ENCODE data around the gene ESYT3. TPM values are rescaled to one million over a fixed set of nuclear protein-coding genes. Genes with fewer than 3 reads are reported as not detected.

Gene ESYT3
- polyA plus RNA-seq, 4 donors, result 0.75 to 2.2 (median 1.6) TPM

DNA sequence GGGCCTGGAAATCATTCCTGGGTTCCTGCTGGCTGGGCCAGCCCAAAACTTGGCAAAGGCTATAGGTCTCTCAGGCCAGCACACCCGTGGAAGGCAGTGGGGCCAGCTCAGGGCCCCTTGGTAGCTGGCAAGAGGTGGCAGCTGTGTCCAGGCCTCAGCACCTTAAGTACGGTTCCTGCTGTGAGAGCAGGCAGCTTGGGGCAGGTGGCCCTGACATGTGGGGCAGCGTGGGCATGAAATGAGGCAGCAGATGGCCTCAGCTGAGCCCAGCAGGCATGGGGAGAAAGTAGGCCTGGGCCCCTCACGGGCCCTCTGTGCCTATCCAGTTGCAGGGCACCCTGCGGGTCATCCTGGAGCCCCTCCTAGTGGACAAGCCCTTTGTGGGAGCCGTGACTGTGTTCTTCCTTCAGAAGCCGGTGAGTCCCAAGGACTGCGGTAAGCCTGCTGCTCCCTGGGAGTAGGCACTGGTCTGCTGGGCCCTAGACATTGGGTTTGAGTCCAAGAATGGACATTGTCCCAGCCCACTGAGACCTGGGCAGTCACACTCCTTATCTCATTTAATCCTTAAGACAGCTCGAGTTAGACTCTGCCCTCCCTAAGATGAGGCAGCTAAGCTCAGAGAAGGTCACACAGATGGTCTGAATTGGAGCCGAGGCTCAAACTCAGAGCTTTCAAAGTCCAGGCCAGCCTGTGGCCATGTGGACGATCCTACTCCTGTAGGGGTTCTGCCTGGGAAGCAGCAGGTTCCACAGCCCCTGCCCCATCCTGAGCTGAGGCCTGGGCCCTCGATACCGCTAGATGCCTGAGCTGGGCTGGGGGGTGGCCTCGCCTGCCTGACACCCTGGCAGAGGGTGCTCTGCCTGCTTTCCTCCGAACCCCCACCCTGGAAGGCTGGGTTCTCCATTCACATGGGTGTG, 25.5 kb downstream of the ESYT3 start:
- no peak for DNase-seq (ENCODE audit: low read depth in 4 of 4, low spot score in 2 of 4)

DNA sequence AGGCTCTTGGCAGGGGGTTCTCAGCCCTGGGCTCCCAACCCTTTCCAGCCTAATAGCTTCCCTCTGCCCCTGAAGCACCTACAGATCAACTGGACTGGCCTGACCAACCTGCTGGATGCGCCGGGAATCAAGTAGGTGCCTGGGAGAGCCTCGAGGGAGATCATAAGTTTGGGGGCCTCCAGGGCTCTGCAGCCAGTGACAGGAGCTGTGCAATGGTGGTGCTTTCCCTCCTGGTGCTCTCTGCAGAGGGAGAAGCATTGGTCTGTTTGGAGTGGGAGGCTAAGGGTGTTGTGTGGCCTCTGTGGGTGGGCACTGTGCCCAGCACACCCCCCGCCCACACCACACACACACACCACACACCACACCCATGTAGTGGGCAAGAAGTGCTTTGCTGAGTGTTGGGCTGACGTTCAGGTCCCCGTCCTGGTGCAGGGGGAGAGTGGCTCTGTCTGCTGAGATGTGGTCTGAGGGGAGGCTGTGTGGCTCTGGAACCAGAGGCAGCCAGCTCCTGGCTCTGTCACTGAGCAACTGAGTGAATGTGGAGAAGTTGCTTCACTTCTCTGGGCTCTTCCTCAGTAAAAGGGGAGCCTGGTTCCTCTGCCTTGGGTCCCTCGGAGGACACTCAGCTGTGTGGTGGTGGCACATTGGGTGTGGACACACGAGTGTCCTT, 26.3 kb downstream of the ESYT3 start:
- no peak for DNase-seq (ENCODE audit: low read depth in 4 of 4, low spot score in 2 of 4)

DNA sequence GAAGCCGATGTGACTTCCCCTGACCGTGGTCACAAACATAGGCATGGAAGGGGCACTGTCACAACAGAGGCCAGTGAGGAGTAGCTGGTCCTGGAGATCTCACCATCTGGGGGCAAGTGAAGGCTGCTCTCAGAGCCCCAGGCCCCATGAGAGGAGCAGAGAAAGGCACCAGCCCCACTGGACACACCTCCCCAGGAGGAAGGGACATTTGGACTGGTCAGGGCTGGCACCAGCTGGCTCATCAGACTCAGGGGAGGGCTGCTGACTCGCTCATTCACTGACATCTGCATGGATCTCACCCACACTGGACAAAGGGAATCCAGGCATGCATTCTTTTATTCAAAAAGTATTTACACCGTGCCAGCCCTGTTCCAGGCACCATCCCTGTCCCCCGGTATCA, 26.8 kb downstream of the ESYT3 start:
- DNase-seq (ENCODE audit: low read depth in 4 of 4, low spot score in 2 of 4), result no peak

DNA sequence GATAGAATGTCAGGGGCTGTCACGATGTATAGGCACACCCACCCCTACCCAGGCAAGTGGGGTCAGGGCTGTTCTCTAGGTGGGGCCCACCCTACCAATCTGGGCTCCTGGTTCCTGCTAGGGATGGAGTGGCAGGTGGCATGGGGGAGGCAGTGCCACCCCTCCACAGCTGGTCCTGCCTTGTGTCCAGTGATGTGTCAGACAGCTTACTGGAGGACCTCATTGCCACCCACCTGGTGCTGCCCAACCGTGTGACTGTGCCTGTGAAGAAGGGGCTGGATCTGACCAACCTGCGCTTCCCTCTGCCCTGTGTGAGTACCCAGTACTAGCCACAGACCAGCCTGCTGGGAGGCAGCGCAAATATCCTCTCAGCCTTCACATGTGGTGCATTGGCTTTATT, 27.5 kb downstream of the ESYT3 start:
- no peak for DNase-seq (ENCODE audit: low read depth in 4 of 4, low spot score in 2 of 4)

DNA sequence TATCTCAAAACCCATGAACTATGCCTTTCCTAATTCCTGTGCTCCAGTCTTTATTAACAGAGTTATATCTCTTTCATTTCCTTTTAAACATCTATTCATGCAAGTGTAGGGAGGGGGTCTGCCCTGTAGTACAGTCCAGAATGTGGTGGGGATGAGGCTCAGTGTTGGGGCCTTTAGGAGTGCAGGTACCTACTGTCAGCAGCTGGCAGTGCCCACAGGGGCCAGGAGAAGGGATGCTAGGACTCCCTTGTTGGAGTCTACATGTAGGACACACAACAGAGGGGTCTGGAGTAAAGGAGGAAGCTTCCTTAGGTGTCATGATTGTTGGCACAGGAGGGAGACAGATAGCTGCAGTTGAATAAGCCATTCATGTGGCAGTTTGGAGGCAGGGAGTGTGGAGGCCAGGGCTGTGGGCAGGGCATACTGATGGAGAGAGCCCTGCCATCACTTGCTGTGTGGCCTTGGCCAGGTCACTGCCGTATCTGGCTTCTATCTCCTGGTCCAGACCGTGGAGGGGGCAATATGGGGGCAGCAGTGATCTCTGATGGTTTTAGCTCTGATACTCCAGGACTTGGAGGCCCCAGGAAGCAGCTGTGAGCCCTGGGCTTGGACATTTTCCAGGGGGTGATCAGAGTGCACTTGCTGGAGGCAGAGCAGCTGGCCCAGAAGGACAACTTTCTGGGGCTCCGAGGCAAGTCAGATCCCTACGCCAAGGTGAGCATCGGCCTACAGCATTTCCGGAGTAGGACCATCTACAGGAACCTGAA, 29.5 kb downstream of the ESYT3 start:
- DNase-seq (ENCODE audit: low read depth in 4 of 4, low spot score in 2 of 4), result no peak

DNA sequence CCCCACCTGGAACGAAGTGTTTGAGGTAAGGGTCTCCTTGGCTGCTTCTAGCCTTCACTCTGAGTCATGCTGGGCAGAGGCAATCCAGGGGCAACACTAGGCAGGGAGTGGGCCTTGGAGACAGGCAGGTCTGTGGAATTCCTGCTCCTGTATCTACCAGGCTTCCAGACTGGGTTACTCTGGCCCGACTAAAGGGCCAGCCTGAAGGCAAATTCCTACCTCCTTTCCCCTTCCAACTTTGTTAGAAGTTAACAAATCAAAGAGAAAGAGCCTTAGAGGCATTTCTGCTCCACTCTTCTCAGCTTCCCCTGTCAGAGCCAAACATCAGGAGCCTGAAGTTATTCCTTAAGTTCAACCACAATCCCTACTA, 30.1 kb downstream of the ESYT3 start:
- DNase-seq (ENCODE audit: low read depth in 4 of 4, low spot score in 2 of 4), result no peak

DNA sequence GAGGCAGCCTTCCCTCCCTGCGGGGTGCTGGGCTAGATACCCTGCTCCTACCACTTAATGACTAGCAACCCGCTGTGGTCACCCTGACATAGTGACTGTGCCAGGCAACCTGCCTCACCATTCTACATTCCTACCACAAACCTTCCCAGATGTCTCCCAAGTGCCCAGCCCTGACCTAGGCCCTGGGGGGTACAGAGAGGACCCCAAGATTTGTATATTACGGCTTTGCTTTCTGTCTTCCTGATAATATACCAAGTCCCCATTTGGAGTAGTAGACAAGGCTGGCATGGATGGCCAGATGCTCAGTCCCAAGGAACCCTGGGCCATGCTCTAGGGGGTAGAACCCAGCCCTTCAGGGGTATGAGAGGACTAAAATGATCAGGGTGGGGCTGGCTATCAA, 31.0 kb downstream of the ESYT3 start:
- DNase-seq (ENCODE audit: low read depth in 4 of 4, low spot score in 2 of 4), result no peak

DNA sequence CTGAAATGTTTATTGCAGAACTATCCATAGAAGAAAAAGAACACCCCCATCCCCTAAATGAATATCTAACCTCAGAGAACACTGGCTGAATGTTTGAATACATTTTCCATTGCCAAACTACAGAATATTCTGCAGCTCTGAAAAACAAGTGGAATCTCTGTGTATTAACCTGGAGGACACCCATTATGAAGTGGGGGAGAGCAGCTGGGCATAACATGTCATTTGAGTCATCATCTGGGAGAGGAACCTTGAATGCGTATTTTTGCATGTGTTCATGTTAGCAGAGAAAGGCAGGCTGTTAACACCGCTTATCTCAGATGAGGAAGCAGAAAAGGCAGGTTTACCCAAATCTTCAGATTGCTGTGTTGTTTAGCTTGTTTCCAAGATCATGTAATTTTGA, 31.5 kb downstream of the ESYT3 start:
- no peak for DNase-seq (ENCODE audit: low read depth in 4 of 4, low spot score in 2 of 4)

DNA sequence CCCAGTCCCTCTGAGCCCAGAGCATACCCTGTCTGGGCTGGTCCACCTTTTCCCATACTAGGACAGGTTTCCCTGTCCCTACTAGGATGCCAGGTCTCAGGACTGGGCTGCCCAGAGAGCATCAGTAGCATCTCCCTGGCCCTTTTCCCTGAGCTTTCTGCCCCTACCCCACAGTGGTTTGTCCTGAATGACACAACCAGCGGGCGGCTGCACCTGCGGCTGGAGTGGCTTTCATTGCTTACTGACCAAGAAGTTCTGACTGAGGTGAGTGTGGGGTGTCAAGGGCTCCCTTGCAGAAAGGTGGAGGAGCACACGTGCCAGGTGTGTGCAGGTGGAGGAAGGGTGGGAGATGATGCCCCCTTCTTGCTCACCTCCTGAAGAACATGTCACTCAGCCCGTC, 33.5 kb downstream of the ESYT3 start:
- DNase-seq (ENCODE audit: low read depth in 4 of 4, low spot score in 2 of 4), result no peak

DNA sequence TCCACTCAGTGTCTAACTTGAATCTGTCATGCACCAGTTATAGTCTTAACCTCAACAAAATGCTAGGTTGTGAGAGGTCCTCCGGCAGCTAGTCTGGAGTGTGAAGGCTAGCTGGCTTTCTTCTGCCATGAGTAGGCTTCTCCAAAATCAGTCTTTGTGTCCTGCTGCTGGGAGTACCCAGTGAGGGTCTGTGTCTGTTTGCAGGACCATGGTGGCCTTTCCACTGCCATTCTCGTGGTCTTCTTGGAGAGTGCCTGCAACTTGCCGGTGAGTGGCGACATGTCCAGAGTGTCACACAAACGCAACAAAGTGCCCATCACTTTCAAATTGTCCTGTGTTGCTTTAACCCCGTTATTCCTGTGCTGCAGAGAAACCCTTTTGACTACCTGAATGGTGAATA, 34.0 kb downstream of the ESYT3 start:
- DNase-seq (ENCODE audit: low read depth in 4 of 4, low spot score in 2 of 4), result no peak

DNA sequence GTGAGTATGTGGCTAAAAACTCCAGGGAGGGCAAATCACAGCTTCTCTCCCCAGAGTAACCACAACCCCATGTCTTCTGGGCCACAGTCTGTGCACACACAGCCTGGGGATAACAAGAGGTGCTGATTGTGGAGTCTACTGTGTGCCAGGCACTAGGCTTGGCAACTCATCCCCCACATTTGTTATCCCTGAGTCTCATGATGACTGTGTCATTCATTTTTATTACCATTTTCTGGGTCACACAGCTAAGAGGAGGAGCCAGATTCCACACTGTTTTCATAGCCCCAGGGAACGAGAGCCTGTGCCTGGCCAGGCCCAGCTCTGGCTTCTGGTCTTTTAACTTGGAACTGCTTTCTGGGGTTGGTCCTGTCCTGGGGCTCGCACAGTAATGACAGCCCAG, 34.5 kb downstream of the ESYT3 start:
- DNase-seq (ENCODE audit: low read depth in 4 of 4, low spot score in 2 of 4), result no peak

DNA sequence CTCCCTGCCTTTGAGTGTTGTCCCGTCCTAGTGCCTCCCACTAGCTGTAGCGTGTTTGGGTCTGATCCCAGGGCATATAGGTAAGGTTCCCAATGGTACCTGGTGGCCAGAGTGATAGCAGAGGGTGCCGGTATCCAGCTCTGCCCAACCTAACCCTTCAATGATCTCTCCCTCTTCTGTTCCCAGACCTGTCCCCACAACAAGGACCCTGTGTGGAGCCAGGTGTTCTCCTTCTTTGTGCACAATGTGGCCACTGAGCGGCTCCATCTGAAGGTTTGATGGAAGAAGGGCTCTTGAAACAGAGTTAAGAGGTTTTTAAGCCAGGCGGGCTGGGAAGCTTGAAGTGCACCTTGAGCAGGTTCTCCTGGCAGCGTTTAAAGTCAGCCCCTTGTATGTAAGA, 35.5 kb downstream of the ESYT3 start:
- DNase-seq (ENCODE audit: low read depth in 4 of 4, low spot score in 2 of 4), result no peak

DNA sequence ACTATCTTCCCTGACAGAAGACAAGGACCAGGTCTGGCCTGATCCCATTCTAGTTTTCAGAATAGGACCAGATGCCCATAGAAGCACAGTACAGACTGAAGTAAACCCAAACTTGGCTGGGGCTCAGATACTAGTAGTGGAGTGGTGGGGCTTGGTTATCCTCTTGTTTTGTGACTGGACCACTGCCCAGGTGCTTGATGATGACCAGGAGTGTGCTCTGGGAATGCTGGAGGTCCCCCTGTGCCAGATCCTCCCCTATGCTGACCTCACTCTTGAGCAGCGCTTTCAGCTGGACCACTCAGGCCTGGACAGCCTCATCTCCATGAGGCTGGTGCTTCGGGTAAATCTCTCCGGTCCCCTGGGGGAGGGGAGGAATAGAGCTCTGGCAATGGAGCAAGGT, 36.3 kb downstream of the ESYT3 start:
- no peak for DNase-seq (ENCODE audit: low read depth in 4 of 4, low spot score in 2 of 4)

DNA sequence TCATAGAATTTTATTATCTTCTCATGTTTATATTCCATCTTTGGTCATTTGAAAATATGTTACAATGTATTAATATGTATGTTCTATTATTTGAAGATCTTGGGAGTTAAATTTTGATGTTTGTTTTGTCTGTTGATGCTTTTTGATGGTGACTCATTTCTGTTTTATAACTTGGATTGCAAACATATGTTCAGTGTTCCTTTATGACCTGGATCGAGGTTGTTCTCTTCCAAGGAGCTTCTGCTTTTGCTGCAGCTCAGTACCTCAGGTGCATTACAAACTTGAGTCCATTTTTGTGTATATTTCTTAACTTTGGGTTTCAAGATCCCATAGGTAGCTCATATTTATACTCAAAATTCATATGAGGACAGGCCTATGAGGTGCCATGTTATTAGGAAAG, 37.1 kb downstream of the ESYT3 start:
- no peak for DNase-seq (ENCODE audit: low read depth in 4 of 4, low spot score in 2 of 4)

DNA sequence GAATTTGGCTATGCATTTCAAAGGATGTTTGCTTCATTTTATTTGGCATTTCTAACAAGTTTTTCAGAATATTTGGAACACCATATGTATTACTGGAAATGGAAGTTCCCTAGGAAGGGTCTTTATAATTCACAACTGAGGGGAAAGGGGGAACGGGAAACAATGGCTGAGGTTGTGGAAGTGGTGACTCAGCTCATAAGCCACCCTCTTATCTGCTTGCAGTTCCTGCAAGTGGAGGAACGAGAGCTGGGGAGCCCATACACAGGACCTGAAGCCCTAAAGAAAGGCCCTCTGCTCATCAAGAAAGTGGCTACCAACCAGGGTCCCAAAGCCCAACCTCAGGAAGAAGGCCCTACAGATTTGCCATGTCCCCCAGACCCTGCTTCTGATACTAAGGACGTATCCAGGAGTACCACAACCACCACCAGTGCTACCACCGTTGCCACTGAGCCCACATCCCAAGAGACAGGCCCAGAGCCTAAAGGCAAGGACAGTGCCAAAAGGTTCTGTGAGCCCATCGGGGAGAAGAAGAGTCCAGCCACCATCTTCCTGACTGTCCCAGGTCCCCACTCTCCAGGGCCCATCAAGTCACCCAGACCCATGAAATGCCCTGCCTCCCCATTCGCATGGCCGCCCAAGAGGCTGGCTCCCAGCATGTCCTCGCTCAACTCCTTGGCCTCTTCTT, 37.9 kb downstream of the ESYT3 start:
- no peak for DNase-seq (ENCODE audit: low read depth in 4 of 4, low spot score in 2 of 4)

DNA sequence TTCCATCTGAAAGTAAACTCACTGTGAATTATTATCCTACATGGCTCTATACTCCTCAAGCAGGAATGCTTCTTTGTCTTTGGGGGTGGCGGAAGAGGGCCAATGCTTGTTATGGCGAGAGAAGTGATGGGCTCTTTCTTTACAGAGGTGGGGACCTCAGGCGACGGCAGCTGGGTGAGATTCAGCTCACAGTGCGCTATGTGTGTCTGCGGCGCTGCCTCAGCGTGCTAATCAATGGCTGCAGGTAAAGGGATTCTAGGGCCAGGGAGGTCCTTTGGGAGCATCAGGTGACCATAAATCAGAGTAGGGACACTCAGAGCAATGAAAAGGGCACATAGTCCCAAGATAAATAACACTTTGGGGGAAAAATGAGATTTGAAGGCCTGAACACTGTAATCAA, 39.0 kb downstream of the ESYT3 start:
- no peak for DNase-seq (ENCODE audit: low read depth in 4 of 4, low spot score in 2 of 4)

DNA sequence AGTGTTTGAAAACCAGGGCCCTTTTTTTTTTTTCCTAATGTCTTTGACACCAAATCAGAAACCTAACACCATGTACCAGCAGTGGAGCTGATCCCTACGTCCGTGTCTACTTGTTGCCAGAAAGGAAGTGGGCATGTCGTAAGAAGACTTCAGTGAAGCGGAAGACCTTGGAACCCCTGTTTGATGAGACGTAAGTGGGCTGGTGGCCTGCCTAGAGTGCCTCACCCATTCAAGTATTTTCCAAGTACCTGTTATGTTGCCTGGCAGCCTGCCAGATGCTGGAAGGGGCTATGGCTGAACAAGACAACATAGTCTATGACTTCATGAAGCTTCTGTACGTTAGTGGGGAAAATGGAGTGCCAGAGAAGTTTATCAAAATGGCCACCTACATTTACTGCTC, 39.7 kb downstream of the ESYT3 start:
- no peak for DNase-seq (ENCODE audit: low read depth in 4 of 4, low spot score in 2 of 4)

DNA sequence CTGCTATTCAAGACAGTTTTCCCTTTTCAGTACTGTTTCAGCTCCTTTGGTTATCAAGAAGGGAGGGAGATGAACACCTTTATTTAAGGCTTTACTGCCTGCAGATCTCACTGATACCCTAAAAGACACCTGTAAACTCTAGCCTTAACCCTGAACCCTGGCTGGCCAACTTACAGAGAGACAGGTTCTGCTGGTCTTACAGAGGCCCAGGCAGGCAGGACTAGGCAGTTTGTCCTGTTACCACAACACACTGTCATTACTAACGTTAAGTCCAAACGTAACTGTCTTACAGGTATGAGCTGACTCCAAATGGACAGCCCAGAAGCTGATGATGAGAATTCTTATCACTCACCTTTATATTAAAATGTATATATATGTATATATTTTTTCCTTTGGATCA, 42.1 kb downstream of the ESYT3 start:
- no peak for DNase-seq (ENCODE audit: low read depth in 4 of 4, low spot score in 2 of 4)

DNA sequence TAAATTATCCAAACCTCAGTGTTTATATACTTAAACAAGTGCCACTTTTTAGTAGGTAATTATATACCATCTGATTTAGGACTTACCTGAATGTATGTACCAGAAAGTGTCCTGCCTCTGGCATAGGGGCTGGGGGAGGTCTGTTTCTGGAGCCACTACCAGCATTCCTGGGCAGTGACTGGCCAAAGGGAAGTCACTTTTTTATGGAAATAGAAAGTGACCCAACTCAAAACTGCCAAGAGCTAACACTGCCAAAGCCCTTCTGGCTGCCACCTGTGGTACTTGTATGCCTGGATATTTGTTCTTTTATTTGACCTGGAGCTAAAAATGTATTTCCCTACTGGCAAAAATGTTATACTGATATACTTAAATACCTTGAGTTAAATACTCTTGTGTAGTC, 42.7 kb downstream of the ESYT3 start:
- DNase-seq (ENCODE audit: low read depth in 4 of 4, low spot score in 2 of 4), result no peak

DNA sequence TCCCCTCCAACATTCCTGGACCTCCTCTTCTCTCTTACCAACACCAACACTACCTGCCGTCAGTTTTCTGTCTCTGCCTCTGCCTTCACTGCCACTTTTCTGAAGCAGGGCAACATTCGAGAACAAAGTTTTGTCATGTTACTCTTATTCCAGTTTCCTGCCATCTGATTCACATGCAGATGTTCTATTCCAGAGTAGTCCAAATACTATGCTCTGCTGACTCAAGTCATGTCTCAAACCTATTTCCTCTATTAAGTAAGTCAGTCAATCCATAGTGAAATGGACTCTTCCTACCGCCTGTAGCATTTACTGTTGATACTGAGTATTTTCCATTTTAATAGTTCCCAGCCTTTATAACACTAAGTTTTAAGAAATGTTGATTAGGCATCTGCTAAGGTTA, 43.4 kb downstream of the ESYT3 start:
- no peak for DNase-seq (ENCODE audit: low read depth in 4 of 4, low spot score in 2 of 4)

DNA sequence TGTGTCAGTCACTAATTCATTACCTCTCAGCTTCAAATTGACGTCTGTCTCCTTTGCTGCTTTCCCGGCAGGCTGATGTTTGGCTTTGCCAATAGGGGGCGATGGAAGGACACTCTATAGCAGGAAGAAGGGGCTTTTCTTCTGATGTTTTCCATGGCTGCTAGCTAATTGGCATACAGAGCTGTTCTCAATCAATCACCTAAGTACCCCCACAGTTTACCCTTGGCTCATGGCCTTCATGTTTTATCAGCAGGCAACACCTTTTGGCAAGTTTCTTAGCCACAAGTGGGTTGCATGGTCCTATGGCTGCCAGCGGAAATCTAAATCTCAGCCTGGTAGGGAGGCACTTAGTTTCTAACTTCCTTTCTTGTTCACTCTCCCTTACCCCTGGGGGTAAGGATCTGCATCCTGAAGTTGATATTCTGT, 45.0 kb downstream of the ESYT3 start:
- DNase-seq (ENCODE audit: low read depth in 4 of 4, low spot score in 2 of 4), result peak in 2 of 4 donors; percentile 3 to 19

All from left renal cortex interstitium (tissue), 4 donors.